Hematopoietic multipotent progenitor cell treated with erythropoietin and hydrocortisone succinate and interleukin-3 and kit ligand, for 17 days (in vitro differentiated cells): Measurements from ENCODE around the gene MIPOL1.
"Not testable (repeated sequence)": the region's sequence is repeated elsewhere in the genome, so short reads cannot be mapped to it uniquely, and the experiment has no call there.

Experiments used
- DNase-seq: peaks from one replicate; pipeline ENCODE4 v3.0.0-alpha.2; 2015; ENCODE audit warnings: low spot score

The MIPOL1 gene

GRCh38 chr14:37197421-37198272, at the start of gene MIPOL1:
Gene MIPOL1 (plus strand): TSS chr14:37197937. CDS start chr14:37247889, 49,952 bp downstream.
- DNase-seq, result peak; percentile 86

DNA sequence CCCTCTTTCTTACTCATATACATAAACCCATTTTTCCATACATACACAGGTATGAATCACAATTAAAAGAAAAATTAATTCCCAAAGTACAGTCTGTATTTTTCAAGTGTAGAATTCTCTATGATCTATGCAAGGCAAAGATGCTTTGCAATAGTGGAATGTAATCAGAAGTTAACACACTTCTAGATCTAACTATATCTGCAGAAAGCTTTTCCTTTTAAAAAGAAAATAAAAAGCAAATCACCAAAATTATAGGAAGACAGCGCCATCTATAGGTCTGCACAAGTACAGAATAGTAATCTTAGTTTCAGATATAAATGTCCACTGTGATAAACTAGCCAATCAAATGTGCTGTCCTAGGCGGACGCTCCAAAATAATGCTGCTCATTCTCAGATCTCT, 47.3 kb upstream of the MIPOL1 start:
- peak; percentile 76 for DNase-seq

DNA sequence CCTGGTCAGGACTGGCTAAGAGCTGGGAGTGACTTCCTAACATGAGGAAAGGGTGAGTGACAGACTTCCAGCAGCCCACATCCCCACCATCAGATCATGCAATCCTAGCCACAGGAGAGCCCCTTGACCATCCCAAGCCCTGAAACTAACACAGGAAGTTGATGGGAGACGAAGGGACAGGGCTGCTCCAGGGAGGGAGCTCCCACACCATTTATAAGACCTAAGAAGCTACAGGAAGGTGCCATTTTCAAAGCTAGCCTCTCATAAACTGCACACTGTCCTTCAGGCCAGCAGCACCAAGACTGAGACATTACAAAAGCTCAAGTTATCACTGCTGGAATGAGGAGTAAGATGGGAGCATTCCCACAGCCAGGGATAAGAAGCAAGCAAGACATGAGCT, 44.7 kb upstream of the MIPOL1 start:
- no peak for DNase-seq

DNA sequence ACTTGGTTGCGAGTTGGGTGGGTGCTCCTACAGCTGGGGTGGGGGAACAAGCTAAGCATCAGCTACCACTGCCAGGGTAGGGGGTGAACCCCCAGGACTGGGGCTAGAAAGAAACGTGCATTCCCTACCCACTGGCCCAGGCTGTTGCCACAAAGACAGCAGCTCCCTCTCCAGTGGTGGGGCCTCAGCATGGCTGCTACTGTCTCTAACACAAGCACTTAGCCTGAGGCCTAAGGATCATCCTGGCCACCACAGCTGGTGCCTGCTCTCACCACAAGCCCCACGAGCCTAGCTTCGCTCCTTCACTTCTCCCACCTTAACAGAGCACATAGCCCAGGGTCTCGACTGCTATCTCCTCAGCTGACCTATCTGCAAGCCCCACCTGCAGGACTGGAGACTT, 44.3 kb upstream of the MIPOL1 start:
- DNase-seq, result no peak

- DNase-seq, result no peak
Measured at GRCh38 chr14:37157987-37158386, 39.8 kb upstream of the MIPOL1 start.

- DNase-seq, result not testable (repeated sequence)
Measured at GRCh38 chr14:37162307-37162706, 35.4 kb upstream of the MIPOL1 start.

GRCh38 chr14:37165794-37166193, 31.9 kb upstream of the MIPOL1 start:
- no peak for DNase-seq

DNA sequence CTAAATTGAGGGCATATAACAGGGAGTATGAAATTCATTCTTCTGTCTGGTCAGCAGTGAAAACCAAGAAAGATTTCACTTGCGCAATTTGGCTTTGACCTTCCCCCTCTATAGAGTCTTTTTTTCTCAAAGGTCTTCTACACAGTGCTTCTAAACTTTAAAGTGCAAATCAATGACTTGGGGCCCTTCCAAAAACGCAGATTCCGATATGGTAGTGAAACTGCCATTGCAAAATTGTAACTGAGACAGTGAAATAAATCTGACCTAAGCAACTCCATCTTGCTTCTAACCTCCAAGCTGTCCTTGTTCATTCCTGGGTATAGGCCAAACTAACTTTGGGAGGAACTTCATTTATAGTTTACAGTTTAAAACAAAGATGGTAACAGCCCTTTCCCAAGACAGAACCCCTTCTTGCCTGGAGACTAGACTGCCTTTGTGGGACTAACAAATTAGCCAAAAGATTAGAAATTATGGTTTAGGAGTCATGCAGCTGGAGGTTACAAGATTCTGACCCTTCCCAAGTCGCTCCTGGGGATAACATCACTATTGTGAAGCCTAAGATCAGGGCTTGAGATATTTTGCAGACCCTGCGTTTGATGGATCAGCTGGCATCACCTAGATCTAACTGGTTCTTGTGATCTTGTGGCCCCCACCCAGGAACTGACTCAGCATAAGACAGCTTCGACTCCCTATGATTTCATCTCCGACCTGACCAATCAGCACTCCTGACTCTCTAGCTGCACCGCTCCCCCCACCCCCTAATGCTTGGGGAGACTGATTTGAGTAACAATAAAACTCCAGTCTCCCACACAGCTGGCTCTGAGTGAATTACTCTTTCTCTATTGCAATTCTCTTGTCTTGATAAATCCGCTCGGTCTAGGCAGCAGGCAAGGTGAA, 30.3 kb upstream of the MIPOL1 start:
- DNase-seq, result peak; percentile 55

- peak; percentile 95 for DNase-seq
Measured at GRCh38 chr14:37168721-37169120, 29.0 kb upstream of the MIPOL1 start.

DNA sequence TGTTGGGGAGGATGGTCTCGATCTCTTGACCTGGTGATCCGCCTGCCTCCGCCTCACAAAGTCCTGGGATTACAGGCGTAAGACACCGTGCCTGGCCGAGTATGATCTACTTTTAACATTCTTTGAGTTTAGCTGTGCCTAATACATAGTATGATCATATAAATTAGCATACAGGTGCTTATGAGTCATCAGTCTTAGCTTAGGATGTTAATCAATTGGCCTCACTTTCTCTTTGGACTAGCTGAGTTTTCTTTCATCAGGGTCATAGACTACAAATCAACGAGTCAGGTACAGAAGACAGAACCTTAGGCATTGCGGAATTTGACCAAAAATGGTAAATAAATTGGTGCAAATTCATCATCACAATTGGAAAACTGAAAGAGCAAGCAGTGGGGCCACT, 27.5 kb upstream of the MIPOL1 start:
- peak; percentile 49 for DNase-seq

GRCh38 chr14:37170993-37171392, 26.7 kb upstream of the MIPOL1 start:
- DNase-seq, result peak; percentile 31

DNA sequence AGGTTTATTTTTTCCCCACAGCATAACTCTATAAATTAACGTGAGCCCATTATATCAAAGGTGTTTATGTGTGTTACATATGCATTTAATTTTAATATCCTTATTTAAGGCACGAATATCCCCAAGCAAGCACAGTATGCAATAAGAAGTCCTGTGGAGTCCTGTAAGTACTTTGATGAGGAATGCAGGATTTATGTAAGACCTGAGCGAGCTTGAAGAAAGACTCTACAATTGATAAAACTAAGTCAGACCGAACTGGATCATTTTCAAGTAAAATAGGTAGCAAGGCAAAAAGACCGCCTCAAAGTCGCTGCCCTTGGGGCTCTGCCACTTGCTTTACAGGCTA, 26.1 kb upstream of the MIPOL1 start:
- no peak for DNase-seq

DNA sequence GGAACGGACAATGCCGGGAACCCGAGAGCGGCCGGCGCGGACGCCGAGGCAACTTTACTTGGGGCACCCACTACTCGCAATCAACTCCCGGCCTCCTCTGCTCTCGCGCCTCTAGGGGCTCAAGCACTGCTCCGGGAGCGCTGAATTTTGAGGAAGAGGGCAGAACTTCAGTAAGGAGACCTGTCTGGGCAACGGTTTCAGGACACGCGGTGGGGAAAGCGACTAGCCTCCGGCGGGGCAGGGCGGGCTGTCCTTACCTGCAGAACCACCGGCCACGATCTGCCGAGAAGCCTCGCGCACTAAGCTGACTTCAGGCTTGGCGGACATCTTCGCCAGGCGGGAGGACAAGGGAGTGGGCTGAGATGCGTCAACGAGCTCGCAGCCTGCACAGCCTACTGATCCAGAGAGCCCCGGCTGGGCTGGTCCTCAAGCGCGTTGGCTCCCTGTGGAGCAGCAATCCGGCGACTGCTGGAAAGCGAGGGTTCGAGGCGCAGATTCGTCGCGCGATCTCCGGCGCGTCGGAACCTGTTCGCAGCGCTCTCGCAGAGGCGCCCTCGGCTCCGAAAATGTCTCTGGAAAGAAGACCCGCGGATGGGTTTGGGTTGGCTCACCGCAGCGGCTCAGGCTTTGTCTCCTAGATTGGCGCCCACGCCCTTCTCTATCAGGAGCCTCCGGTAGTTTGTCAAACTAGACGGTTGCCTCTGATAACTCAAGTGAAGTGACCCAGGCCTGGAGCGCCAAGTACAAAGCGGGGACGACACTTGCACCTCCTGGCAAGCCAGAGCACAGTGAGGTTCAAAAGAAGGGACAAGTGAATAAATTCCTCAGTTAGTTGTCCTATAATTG, 25.5 kb upstream of the MIPOL1 start, which contains the start of gene SLC25A21:
Gene SLC25A21, minus strand, starts transcription at position 583 of the 846 bp plus-strand sequence.
- DNase-seq, result peak; percentile 74

DNA sequence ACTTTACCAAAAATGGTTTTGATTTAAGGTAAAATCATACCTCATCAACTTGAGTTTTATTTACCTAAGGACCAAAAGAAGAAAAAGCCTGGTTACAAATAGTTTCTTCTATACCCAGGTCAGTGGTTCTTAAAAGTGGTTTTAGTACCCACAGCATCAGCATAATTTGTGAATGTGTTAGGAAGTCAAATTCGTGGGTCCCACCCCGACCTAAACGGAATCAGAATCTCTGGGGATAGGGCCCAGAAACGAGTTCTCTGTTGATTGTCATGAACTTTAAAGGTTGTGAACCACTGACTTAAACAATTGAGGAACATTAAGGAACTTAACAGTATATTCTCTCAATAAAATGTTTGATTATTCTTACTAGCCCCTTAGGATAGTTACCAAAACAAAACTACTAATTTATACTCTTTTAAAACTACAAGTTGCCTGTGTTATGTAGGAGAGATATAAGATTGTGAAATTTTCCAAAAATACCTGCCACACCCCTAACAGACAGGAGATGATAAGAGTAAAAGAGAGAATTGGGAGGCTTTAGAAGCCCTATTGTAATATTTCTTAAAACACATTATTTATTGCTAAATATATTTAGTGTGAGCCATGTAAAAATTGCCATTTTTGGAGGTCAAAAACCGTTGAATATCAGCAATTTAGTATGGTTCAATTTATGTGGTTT, 24.7 kb upstream of the MIPOL1 start:
- DNase-seq, result no peak

DNA sequence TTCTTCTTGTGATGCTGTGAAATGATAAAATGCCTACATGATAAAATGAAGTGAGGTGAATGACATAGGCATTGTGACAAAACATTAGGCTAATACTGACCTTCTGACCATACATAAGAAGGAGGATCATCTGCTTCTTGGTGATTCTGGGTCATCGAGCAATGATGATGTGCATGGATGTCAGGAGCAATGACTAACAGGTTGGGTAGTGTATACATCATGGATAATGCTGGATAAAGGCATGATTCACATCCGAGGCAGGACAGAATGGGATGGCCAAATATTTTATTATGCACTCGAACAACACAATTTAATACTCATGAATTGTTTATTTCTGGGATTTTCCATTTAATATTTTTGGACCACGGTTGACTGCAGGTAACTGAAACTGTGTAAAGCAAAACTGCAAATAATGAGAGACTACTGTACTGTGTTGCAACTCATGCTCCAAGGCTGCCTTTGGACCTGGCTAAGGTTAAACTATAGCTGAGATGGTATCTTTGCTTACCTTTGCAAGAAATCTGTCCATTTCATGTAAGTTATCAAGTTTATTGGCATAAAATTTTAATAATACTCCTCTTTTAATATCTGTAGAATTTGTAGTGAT, 17.7 kb upstream of the MIPOL1 start:
- no peak for DNase-seq

DNA sequence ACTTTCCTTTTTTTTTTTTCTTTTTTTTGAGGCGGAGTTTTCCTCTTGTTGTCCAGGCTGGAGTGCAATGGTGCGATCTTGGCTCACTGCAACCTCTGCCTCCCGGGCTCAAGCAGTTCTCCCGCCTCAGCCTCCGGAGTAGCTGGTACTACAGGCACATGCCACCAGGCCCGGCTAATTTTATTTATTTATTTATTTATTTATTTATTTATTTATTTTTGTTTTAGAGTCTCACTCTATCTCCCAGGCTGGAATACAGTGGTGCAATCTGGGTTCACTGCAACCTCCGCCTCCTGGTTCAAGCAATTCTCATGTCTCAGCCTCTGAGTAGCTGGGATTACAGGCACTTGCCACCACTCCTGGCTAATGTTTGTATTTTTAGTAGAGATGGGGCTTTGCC, 16.9 kb upstream of the MIPOL1 start:
- not testable (repeated sequence) for DNase-seq

DNA sequence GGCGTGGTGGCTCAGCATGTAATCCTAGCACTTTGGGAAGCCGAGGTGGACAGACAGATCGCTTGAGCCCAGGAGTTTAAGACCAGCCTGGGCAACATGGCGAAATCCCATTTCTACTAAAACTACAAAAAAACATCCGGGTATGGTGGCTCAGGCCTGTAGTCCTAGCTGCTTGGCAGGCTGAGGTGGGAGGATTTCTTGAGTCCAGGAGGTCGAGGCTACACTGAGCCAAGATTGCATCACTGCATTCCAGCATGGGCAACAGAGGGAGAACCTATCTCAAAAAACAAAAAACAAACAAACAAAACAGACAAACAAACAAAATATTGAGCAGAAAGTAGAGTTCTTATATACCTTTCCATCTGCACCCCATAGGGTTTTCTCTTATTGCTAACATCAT, 16.3 kb upstream of the MIPOL1 start:
- no peak for DNase-seq

DNA sequence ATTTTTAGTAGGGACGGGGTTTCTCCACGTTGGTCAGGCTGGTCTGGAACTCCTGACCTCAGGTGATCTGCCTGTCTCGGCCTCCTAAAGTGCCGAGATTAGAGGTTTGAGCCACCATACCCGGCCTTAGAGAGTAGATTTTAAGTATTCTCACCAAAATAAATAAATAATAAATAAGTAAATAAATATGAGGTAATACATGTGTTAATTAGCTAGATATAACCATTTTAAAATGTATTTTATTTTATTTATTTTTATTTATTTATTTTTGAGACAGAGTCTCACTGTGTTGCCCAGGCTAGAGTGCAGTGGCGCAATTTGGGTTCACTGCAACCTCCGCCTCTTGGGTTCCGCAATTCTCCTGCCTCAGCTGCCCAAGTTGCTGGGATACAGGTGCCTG, 13.2 kb upstream of the MIPOL1 start:
- not testable (repeated sequence) for DNase-seq

DNA sequence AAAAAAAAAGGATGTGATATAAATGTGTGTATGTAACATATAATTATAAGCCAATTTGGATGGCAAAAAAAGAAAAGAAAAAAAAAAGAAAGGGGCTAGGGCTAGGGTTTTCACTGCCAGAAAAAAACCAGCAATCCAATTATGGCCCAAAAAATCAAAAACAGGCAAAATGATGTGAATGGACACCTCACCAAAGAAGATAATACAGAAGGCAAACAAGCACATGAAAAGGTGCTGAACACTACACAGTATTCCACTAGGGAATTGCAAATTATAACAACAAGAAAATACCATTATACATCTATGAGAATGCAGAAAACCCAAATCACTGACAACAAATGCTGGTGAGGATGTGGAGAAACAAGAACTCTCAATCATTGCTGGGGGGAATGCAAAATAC, 12.1 kb upstream of the MIPOL1 start:
- DNase-seq, result no peak

DNA sequence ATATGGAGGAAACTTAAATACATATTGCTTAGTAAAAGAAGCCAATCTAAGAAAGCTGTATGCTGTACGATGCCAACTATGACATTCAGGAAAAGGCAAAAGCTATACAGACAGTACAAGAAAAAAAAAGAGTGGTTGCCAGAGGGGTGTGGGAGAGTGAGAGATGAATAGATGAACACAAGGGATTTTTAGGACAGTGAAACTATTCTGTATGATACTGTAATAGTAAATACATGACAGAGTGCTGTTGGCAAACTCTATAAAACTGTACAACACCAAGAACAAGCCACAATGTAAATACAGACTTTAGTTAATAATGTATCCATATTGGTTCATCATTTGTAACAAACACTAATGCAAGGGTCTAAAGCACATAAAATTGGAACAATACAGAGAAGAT, 10.9 kb upstream of the MIPOL1 start:
- no peak for DNase-seq

DNA sequence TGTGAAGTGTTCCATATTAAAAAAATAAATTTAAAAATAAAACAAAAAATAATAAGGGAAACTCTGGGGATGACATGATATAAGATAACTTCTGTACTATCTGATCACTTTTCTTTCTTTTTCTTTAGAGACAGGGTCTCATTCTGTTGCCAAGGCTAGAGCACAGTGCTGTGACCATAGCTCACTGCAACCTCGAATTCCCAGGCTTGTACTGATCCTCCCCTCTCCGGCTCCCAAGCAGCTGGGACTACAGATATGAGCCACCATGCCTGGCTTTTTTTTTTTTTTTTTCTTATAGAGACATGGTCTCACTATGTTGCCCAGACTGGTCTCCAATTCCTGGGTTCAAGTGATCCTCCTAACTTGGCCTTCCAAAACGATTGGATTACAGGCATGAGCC, 10.4 kb upstream of the MIPOL1 start:
- DNase-seq, result no peak
